Effector memory CD4-positive, alpha-beta T cell (primary cell): ENCODE data around the gene ZFP42.
"Not testable (repeated sequence)": the region's sequence is repeated elsewhere in the genome, so short reads cannot be mapped to it uniquely, and the experiment has no call there.

Experiments used
- DNase-seq, 3 donors: peaks; one replicate each; pipeline ENCODE4 v3.0.0-alpha.2; 2020
- H3K27ac ChIP-seq: 2 replicates; pipeline ENCODE4 v1.7.0; 2013; ENCODE audit warnings: mild to moderate bottlenecking, low read length, moderate library complexity; ENCODE audit not compliant: insufficient read depth, poor library complexity, severe bottlenecking
- H3K27me3 ChIP-seq: replicated peaks from 2 replicates; pipeline ENCODE4 v1.7.0; 2013; ENCODE audit warnings: mild to moderate bottlenecking, low read length; ENCODE audit not compliant: insufficient read depth, control insufficient read depth, poor library complexity, severe bottlenecking
- H3K36me3 ChIP-seq: 2 replicates; pipeline ENCODE4 v1.7.0; 2013; ENCODE audit warnings: mild to moderate bottlenecking, low read length, moderate library complexity; ENCODE audit not compliant: control insufficient read depth, insufficient read depth
- H3K4me1 ChIP-seq: 2 replicates; pipeline ENCODE4 v1.7.0; 2013; ENCODE audit warnings: low read length, mild to moderate bottlenecking; ENCODE audit not compliant: control insufficient read depth, insufficient read depth, poor library complexity, severe bottlenecking
- H3K4me3 ChIP-seq: 2 replicates; pipeline ENCODE4 v1.7.0; 2013; ENCODE audit warnings: low read length, low read depth, mild to moderate bottlenecking; ENCODE audit not compliant: insufficient read depth, poor library complexity, severe bottlenecking
- H3K9me3 ChIP-seq: 2 replicates; pipeline ENCODE4 v1.7.0; 2013; ENCODE audit warnings: mild to moderate bottlenecking, low read length, moderate library complexity; ENCODE audit not compliant: control insufficient read depth

ZFP42 gene

GRCh38 chr4:187997991-187998390 lies 2.4 kb downstream of the ZFP42 start:
- not testable (repeated sequence) for H3K27me3 ChIP-seq, H3K36me3 ChIP-seq, H3K27ac ChIP-seq, H3K4me3 ChIP-seq, H3K9me3 ChIP-seq, H3K4me1 ChIP-seq, DNase-seq

GRCh38 chr4:187999406-187999932 lies 3.9 kb downstream of the ZFP42 start:
- no peak for DNase-seq
- Histone ChIP-seq H3K27ac (no peak overlapping the region), H3K27me3 (no peaks in the 10 kb centered on the region), H3K9me3 (no peaks in the 10 kb centered on the region), H3K4me1 (no peaks in the 10 kb centered on the region), H3K36me3 (no peaks in the 10 kb centered on the region), H3K4me3 (no peak overlapping the region)

- Histone ChIP-seq H3K27ac (no peak overlapping the region), H3K9me3 (no peaks in the 10 kb centered on the region), H3K4me1 (no peaks in the 10 kb centered on the region)
These were observed 6.8 kb downstream of the ZFP42 start for GRCh38 chr4:188002323-188002722.

GRCh38 chr4:188002751-188003150 lies 7.2 kb downstream of the ZFP42 start:
- Histone ChIP-seq H3K4me3 (no peak overlapping the region), H3K9me3 (no peaks in the 10 kb centered on the region), H3K27me3 (no peaks in the 10 kb centered on the region), H3K4me1 (no peaks in the 10 kb centered on the region), H3K36me3 (no peaks in the 10 kb centered on the region), H3K27ac (no peak overlapping the region)
- no peak for DNase-seq

More at GRCh38 chr4:188002323-188002722, 6.8 kb downstream of the ZFP42 start:
- DNase-seq: no peak
- Histone ChIP-seq H3K27me3 (no peaks in the 10 kb centered on the region), H3K4me3 (no peak overlapping the region), H3K36me3 (no peaks in the 10 kb centered on the region)

GRCh38 chr4:188005561-188005960 lies 10.0 kb downstream of the ZFP42 start:
- Histone ChIP-seq H3K27ac (no peak overlapping the region), H3K27me3 (no peaks in the 10 kb centered on the region), H3K36me3 (no peaks in the 10 kb centered on the region), H3K4me3 (no peak overlapping the region), H3K9me3 (no peaks in the 10 kb centered on the region), H3K4me1 (no peaks in the 10 kb centered on the region)
- DNase-seq: no peak

GRCh38 chr4:188006285-188006848 lies 10.8 kb downstream of the ZFP42 start:
- no peaks in the 10 kb centered on the region for H3K4me1 ChIP-seq
- no peaks in the 10 kb centered on the region for H3K9me3 ChIP-seq
- H3K36me3 ChIP-seq: no peaks in the 10 kb centered on the region
- no peak for DNase-seq
- H3K27ac ChIP-seq: no peak overlapping the region
- H3K4me3 ChIP-seq: no peak overlapping the region
- no peaks in the 10 kb centered on the region for H3K27me3 ChIP-seq

GRCh38 chr4:188008377-188008776 lies 12.8 kb downstream of the ZFP42 start:
- Histone ChIP-seq H3K27ac (no peak overlapping the region), H3K4me1 (no peaks in the 10 kb centered on the region), H3K36me3 (no peaks in the 10 kb centered on the region), H3K9me3 (no peaks in the 10 kb centered on the region), H3K27me3 (no peaks in the 10 kb centered on the region), H3K4me3 (no peak overlapping the region)
- DNase-seq: no peak

GRCh38 chr4:188012426-188012945 lies 16.9 kb downstream of the ZFP42 start:
- H3K27me3 ChIP-seq: no peaks in the 10 kb centered on the region
- H3K36me3 ChIP-seq: no peaks in the 10 kb centered on the region
- no peak overlapping the region for H3K4me3 ChIP-seq
- no peak for DNase-seq
- H3K27ac ChIP-seq: no peak overlapping the region
- no peaks in the 10 kb centered on the region for H3K9me3 ChIP-seq
- H3K4me1 ChIP-seq: no peaks in the 10 kb centered on the region

GRCh38 chr4:188015025-188015940 lies 19.7 kb downstream of the ZFP42 start:
- Histone ChIP-seq H3K27me3 (no peaks in the 10 kb centered on the region), H3K27ac (no peak overlapping the region), H3K4me1 (no peaks in the 10 kb centered on the region), H3K9me3 (no peaks in the 10 kb centered on the region), H3K36me3 (no peaks in the 10 kb centered on the region), H3K4me3 (no peak overlapping the region)
- no peak for DNase-seq

- H3K9me3 ChIP-seq: no peaks in the 10 kb centered on the region
- H3K27ac ChIP-seq: no peak overlapping the region
- no peaks in the 10 kb centered on the region for H3K4me1 ChIP-seq
- no peak overlapping the region for H3K4me3 ChIP-seq
- H3K27me3 ChIP-seq: no peaks in the 10 kb centered on the region
- no peaks in the 10 kb centered on the region for H3K36me3 ChIP-seq
- DNase-seq: no peak
These were observed 21.2 kb downstream of the ZFP42 start for GRCh38 chr4:188016754-188017153.
